Breast epithelium (tissue), 3 donors: Measurements from ENCODE around the gene MAP3K2.

Source experiments
- CTCF ChIP-seq, 3 donors: fragments of 450-650 bp; IDR thresholded peaks; one replicate each; pipeline ENCODE4 v1.5.1; 2016 to 2017; ENCODE audit warnings: antibody characterized with exemption in 3 of 3, mild to moderate bottlenecking in 3 of 3, moderate library complexity in 3 of 3
- POLR2A ChIP-seq: fragments of 450-650 bp; IDR thresholded peaks from one replicate; pipeline ENCODE4 v1.6.1; 2016; ENCODE audit warnings: antibody characterized with exemption, mild to moderate bottlenecking, moderate library complexity
- POLR2AphosphoS5 ChIP-seq, 3 donors: sonication (generic); formaldehyde crosslinking; IDR thresholded peaks; one replicate each; pipeline ENCODE4 v1.6.1; 2017; ENCODE audit warnings: antibody characterized with exemption in 3 of 3

GRCh38 chr2:127419448-127420038 is 31.8 kb upstream of the MAP3K2 start:
- no peak for TF ChIP-seq CTCF (IDR thresholded peaks at IDR 0.05)
- TF ChIP-seq POLR2AphosphoS5 (IDR thresholded peaks at IDR 0.05): no peak
- no peak for TF ChIP-seq POLR2A
